Prostate gland (tissue), 2 donors: Measurements from ENCODE around the gene ZNF460.

Experiments used
- POLR2A ChIP-seq: fragments of 450-650 bp; IDR thresholded peaks from one replicate; pipeline ENCODE4 v1.6.1; 2016; ENCODE audit warnings: antibody characterized with exemption, mild to moderate bottlenecking
- TF ChIP-seq, protein P1 (sequence below), 4 experiments: fragments of 200-600 bp in 2 of 4; fragments of 450-650 bp in 2 of 4; sonication (generic) in 2 of 4; IDR thresholded peaks; 1 replicate in 3 of 4; 2 replicates in 1 of 4; pipeline ENCODE4 v1.5.1; 2016 to 2019; ENCODE audit warnings: antibody characterized with exemption in 4 of 4, mild to moderate bottlenecking in 2 of 4, moderate library complexity in 2 of 4

DNA sequence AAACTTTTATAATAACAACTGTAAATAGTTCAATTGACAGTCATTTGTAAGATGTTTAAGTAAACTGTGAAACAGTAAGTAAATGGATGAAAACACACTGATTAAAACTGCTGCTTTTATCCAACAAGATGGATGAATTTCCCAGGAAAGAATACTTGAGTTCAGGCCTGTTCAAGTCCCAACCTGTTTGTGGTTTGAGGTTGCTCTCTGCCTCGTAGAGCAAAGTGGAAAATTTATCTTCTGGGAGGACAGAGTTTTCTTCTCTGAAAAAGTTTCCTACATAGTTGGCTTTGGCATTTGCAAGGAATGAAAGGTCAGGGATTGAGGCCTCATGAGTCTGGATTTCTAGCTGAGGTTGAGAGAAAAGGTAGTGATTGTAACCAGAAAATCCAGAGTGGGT, 24.8 kb downstream of the ZNF460 start:
- TF ChIP-seq, protein P1, sequence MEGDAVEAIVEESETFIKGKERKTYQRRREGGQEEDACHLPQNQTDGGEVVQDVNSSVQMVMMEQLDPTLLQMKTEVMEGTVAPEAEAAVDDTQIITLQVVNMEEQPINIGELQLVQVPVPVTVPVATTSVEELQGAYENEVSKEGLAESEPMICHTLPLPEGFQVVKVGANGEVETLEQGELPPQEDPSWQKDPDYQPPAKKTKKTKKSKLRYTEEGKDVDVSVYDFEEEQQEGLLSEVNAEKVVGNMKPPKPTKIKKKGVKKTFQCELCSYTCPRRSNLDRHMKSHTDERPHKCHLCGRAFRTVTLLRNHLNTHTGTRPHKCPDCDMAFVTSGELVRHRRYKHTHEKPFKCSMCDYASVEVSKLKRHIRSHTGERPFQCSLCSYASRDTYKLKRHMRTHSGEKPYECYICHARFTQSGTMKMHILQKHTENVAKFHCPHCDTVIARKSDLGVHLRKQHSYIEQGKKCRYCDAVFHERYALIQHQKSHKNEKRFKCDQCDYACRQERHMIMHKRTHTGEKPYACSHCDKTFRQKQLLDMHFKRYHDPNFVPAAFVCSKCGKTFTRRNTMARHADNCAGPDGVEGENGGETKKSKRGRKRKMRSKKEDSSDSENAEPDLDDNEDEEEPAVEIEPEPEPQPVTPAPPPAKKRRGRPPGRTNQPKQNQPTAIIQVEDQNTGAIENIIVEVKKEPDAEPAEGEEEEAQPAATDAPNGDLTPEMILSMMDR (IDR thresholded peaks at IDR 0.05), result no peak
- no peak for TF ChIP-seq POLR2A
